AG09319 (cell line): ENCODE measurements around the gene LIMK2.

Experiments
- DNase-seq: peaks from one replicate; pipeline ENCODE4 v3.0.0-alpha.2; 2010; ENCODE audit warnings: low read depth; ENCODE audit errors: extremely low read depth
- TF ChIP-seq, protein P1 (sequence below): IDR thresholded peaks from 2 replicates; pipeline ENCODE4 v1.5.1; 2011; ENCODE audit warnings: low read depth, mild to moderate bottlenecking, inconsistent platforms, low read length, moderate library complexity

Gene LIMK2

DNA sequence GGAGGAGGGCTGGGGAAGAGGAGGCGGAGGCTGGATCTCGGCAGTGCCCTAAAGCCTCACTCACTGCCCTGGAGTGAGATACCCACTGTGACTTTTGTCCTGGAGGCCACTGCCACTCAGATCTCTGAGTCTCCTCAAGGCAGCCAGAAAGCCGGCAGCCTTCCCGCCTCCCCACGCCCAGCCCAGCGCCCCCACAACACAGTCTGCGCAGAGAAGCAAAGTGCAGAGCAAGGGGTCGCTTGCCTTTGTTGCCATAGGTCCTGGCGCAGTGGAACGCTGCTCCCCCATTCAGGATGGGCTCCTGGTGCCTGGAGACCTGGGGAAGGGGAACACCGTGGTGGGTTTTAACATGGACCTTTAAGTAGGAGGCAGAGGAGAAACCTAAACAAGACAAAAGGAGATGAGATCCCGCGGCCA, 116.5 kb downstream of the LIMK2 start:
- no peak for DNase-seq
- TF ChIP-seq, protein P1, sequence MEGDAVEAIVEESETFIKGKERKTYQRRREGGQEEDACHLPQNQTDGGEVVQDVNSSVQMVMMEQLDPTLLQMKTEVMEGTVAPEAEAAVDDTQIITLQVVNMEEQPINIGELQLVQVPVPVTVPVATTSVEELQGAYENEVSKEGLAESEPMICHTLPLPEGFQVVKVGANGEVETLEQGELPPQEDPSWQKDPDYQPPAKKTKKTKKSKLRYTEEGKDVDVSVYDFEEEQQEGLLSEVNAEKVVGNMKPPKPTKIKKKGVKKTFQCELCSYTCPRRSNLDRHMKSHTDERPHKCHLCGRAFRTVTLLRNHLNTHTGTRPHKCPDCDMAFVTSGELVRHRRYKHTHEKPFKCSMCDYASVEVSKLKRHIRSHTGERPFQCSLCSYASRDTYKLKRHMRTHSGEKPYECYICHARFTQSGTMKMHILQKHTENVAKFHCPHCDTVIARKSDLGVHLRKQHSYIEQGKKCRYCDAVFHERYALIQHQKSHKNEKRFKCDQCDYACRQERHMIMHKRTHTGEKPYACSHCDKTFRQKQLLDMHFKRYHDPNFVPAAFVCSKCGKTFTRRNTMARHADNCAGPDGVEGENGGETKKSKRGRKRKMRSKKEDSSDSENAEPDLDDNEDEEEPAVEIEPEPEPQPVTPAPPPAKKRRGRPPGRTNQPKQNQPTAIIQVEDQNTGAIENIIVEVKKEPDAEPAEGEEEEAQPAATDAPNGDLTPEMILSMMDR: no peak

DNA sequence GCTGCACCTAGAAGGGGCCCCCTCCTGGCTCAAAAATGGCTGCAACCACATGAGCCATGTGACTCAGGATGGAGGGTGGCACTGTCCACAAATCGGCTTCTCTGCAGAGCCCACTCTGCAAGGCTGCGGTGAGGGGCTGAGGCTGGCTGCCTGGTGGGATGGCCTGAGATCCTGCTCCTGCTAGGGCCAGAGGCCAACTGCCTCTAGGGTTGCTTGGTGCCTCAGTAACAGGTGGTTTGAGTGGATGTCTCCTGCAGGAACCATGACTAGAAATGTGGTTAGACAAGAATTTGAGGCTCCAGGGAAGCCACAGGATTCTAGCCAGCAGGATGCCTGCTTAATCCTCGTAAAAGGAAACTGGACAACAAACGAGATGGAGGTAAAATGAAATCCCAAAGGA, 116.9 kb downstream of the LIMK2 start:
- DNase-seq: no peak
- TF ChIP-seq, protein P1: no peak
